ENCODE measurements around the gene CADM2.

- no peak for TF ChIP-seq POLR2A (IDR thresholded peaks at IDR 0.05; ENCODE audit: low read depth, low read length)
- TF ChIP-seq POLR2AphosphoS5 (IDR thresholded peaks at IDR 0.05; ENCODE audit: low read depth, low read length): no peak
- no peak for TF ChIP-seq TAF1 (IDR thresholded peaks at IDR 0.05; ENCODE audit: borderline replicate concordance, low read depth, low read length)
These were observed 549.9 kb downstream of the CADM2 start for GRCh38 chr3:85508659-85509058.

All from GM12892 (cell line).